Uterus (tissue), 2 donors: ENCODE measurements around the gene IRF4.

ENCODE experiments used
- POLR2A ChIP-seq, 2 donors: fragments of 450-650 bp; IDR thresholded peaks; one replicate each; pipeline ENCODE4 v1.6.1; 2016; ENCODE audit warnings: antibody characterized with exemption in 2 of 2, mild to moderate bottlenecking in 1 of 2, moderate library complexity in 1 of 2
- TF ChIP-seq, protein P1 (sequence below), 4 experiments: fragments of 200-600 bp in 2 of 4; fragments of 450-650 bp in 2 of 4; sonication (generic) in 2 of 4; IDR thresholded peaks; one replicate each; pipeline ENCODE4 v1.5.1; 2016 to 2019; ENCODE audit warnings: antibody characterized with exemption in 4 of 4, mild to moderate bottlenecking in 2 of 4, moderate library complexity in 1 of 4

DNA sequence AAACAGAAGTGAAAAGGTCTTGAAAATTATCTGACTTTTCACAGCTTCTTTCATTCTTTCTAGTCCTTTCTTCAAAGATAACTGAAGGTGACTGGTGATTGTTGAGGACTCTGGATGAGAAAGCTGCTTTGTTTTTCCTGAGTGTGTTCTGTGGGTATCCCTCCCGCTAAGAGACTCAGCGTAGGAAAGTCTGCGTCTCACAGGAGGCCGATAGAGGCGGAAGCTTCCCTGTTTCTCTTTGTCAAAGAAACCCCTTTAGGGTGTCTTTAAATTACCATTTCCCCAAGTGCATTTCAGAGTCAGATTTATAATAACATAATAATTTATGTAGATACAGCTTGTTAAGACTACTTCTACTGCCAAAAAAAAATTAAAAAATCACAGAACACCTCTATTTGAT, 31.2 kb upstream of the IRF4 start:
- TF ChIP-seq, protein P1, sequence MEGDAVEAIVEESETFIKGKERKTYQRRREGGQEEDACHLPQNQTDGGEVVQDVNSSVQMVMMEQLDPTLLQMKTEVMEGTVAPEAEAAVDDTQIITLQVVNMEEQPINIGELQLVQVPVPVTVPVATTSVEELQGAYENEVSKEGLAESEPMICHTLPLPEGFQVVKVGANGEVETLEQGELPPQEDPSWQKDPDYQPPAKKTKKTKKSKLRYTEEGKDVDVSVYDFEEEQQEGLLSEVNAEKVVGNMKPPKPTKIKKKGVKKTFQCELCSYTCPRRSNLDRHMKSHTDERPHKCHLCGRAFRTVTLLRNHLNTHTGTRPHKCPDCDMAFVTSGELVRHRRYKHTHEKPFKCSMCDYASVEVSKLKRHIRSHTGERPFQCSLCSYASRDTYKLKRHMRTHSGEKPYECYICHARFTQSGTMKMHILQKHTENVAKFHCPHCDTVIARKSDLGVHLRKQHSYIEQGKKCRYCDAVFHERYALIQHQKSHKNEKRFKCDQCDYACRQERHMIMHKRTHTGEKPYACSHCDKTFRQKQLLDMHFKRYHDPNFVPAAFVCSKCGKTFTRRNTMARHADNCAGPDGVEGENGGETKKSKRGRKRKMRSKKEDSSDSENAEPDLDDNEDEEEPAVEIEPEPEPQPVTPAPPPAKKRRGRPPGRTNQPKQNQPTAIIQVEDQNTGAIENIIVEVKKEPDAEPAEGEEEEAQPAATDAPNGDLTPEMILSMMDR (IDR thresholded peaks at IDR 0.05): no peak
- no peak for TF ChIP-seq POLR2A (IDR thresholded peaks at IDR 0.05)
